Measurements from ENCODE around the gene DNAJA4. TPM values are rescaled to one million over a fixed set of nuclear protein-coding genes. Genes with fewer than 3 reads are reported as not detected.

DNAJA4 gene
- polyA plus RNA-seq, 1 of the 3 experiments (the other 2 are of a cell fraction) = 0.03 TPM

GRCh38 chr15:78272776-78273175 lies 8.4 kb downstream of the DNAJA4 start (continued):
- no peak for TF ChIP-seq MEF2A (IDR thresholded peaks at IDR 0.05; ENCODE audit: borderline replicate concordance, low read depth)
- TF ChIP-seq FOSL2 (IDR thresholded peaks at IDR 0.05; ENCODE audit: borderline replicate concordance, low read depth) = no peak
- no peak for TF ChIP-seq USF2 (IDR thresholded peaks at IDR 0.05; ENCODE audit: borderline replicate concordance, low read depth, low read length)
- no peak for TF ChIP-seq RXRA (IDR thresholded peaks at IDR 0.05; ENCODE audit: borderline replicate concordance, low read depth)
- no peak for TF ChIP-seq TAF1 (IDR thresholded peaks at IDR 0.05; ENCODE audit: borderline replicate concordance, low read depth, low read length)
- TF ChIP-seq SMC3 (IDR thresholded peaks at IDR 0.05; ENCODE audit: low read depth, low read length) = no peak
- TF ChIP-seq FOXM1 (IDR thresholded peaks at IDR 0.05; ENCODE audit: low read depth) = no peak
- TF ChIP-seq RFX5 (IDR thresholded peaks at IDR 0.05; ENCODE audit: low read length) = no peak

GRCh38 chr15:78274994-78275393 lies 10.6 kb downstream of the DNAJA4 start:
- no peaks in the 10 kb centered on the region for H3K9me3 ChIP-seq
- ChIA-PET CTCF (interaction anchor here (0.6 to 1.1 kb wide), 3 partner anchors 20 to 422 kb away, joined by 3 to 4 read pairs (median 3); no protein-coding TSS in a partner anchor), POLR2A (no interaction called here)
- no peak overlapping the region for H3K27ac ChIP-seq (ENCODE audit: low read depth in 2 of 2, low read length in 1 of 2)
- no peak overlapping the region for H3K4me2 ChIP-seq
- no peaks in the 10 kb centered on the region for H4K20me1 ChIP-seq (ENCODE audit: insufficient read depth)
- 99% methylated on average over 5 of the region's 5 CpGs for WGBS (ENCODE audit: low lambda C conversion rate)
- H3K9me2 ChIP-seq = no peaks in the 10 kb centered on the region
- peaks cover 0 to 6% of the 10 kb centered on the region in 2 experiments; a peak in 1 of 4 replicates for H3K4me1 ChIP-seq (ENCODE audit: control insufficient read depth in 1 of 2, insufficient read depth in 2 of 2, low read depth in 1 of 2, low read length in 1 of 2)
- TF ChIP-seq USF1 (IDR thresholded peaks at IDR 0.05; ENCODE audit: borderline replicate concordance, low read depth) (no peak), FOXM1 (IDR thresholded peaks at IDR 0.05; ENCODE audit: low read depth) (no peak), GATA2 (CRISPR knock-in tag; IDR thresholded peaks at IDR 0.05) (no peak), RCOR1 (IDR thresholded peaks at IDR 0.05; ENCODE audit: low read length) (no peak), IRF3 (IDR thresholded peaks at IDR 0.05; ENCODE audit: low read depth, low read length) (no peak), ZBTB33 (IDR thresholded peaks at IDR 0.05; ENCODE audit: borderline replicate concordance, low read depth) (no peak), JUND (IDR thresholded peaks at IDR 0.05) (no peak), MEF2A (IDR thresholded peaks at IDR 0.05; ENCODE audit: borderline replicate concordance, low read depth) (no peak), TEAD4 (IDR thresholded peaks at IDR 0.05; ENCODE audit: borderline replicate concordance, insufficient read depth) (no peak), NFIC (IDR thresholded peaks at IDR 0.05; ENCODE audit: borderline replicate concordance) (no peak), FOXJ3 (CRISPR knock-in tag; IDR thresholded peaks at IDR 0.05) (no peak), TCF12 (IDR thresholded peaks at IDR 0.05) (no peak), RXRA (IDR thresholded peaks at IDR 0.05; ENCODE audit: borderline replicate concordance, low read depth) (no peak), FOSL2 (IDR thresholded peaks at IDR 0.05; ENCODE audit: borderline replicate concordance, low read depth) (no peak), REST (IDR thresholded peaks at IDR 0.05; ENCODE audit: low read depth, low read length) (no peak), ELF1 (IDR thresholded peaks at IDR 0.05) (no peak), GABPA (IDR thresholded peaks at IDR 0.05; ENCODE audit: low read depth) (no peak)
- H3K36me3 ChIP-seq (replicated peaks in 1 of 2; ENCODE audit: control insufficient read depth in 1 of 2, insufficient read depth in 2 of 2, low read length in 1 of 2) = no peaks in the 10 kb centered on the region
- H3K79me2 ChIP-seq (ENCODE audit: insufficient read depth) = no peaks in the 10 kb centered on the region
- H2AFZ ChIP-seq (ENCODE audit: low read depth) = no peak overlapping the region
- no peaks in the 10 kb centered on the region for H3F3A ChIP-seq (replicated peaks; ENCODE audit: insufficient read depth)
- no peak overlapping the region for H3K9ac ChIP-seq
- no peaks in the 10 kb centered on the region for H3K27me3 ChIP-seq (ENCODE audit: insufficient read depth)
- DNase-seq = no peak
- H3K4me3 ChIP-seq (ENCODE audit: low read depth in 2 of 2, low read length in 1 of 2) = no peak overlapping the region
